Hepatocyte (in vitro differentiated cells): ENCODE results near the gene DGKG.

Experiments used
- CTCF ChIP-seq: fragments of 200-600 bp; sonication (generic); IDR thresholded peaks from 2 replicates; pipeline ENCODE4 v1.5.1; 2016; ENCODE audit warnings: antibody characterized with exemption, mild to moderate bottlenecking; ENCODE audit not compliant: poor library complexity
- EZH2 ChIP-seq: fragments of 200-600 bp; sonication (generic); IDR thresholded peaks from 2 replicates; pipeline ENCODE4 v1.6.1; 2016; ENCODE audit warnings: antibody characterized with exemption, mild to moderate bottlenecking, borderline replicate concordance

GRCh38 chr3:186356152-186356551, 5.9 kb downstream of the DGKG start:
- TF ChIP-seq CTCF (no peak), EZH2 (no peak)
